ENCODE measurements around the gene SLC35F1. TPM values are rescaled to one million over a fixed set of nuclear protein-coding genes. Genes with fewer than 3 reads are reported as not detected.

The SLC35F1 gene
- total and polyA plus RNA-seq, 9 of the 15 experiments (the other 6 are each of a cell fraction or from before 2014, with no cell fraction given) = 0.03 to 0.06 TPM; not detected in 7

DNA sequence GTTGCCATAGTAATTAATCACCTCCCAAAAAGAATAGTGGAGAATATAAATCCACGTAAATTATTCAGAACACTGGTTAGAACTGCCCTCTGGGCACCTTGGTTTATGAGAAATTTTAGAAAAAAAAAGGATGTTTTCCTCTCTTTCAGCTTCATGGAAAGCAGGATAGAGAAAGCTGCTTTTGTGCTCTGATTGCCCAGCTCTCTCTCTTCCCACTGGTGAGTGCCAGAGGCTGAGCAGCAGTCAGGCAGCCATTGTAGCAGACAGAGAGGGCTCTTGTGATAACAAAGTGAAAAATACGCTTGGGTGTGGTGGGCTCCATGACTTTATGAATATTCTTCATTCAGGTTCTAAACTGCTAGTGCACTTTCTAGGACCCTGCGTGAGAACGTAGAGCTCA is 26.4 kb downstream of the SLC35F1 start:
- intact Hi-C loops (cut with micrococcal nuclease) = no loop called here
- in situ Hi-C loops (cut with MboI) = no loop called here
- H3K9me3 ChIP-seq (replicated peaks; ENCODE audit: control insufficient read depth, insufficient read depth, low read depth, low read length) = no peaks in the 10 kb centered on the region
- DNase-seq (ENCODE audit: extremely low read depth in 1 of 4, low spot score in 3 of 4) = no peak
- TF ChIP-seq ESRRB (CRISPR knock-in tag; IDR thresholded peaks at IDR 0.05; ENCODE audit: borderline replicate concordance) (no peak), EZH2 (IDR thresholded peaks at IDR 0.05; ENCODE audit: borderline replicate concordance, low read depth, low read length) (no peak), TBP (optimal IDR thresholded peaks at IDR 0.05; ENCODE audit: low read depth, low read length) (no peak), ASH1L (IDR thresholded peaks at IDR 0.05; ENCODE audit: borderline replicate concordance, low read depth, partially characterized antibody) (no peak), ZNF431 (CRISPR knock-in tag; IDR thresholded peaks at IDR 0.05) (no peak), NR2C1 (IDR thresholded peaks at IDR 0.05) (no peak), NR2C1 (tag; IDR thresholded peaks at IDR 0.05) (no peak), MTA2 (IDR thresholded peaks at IDR 0.05; ENCODE audit: low read depth) (no peak)
- TF ChIP-seq, protein P1, sequence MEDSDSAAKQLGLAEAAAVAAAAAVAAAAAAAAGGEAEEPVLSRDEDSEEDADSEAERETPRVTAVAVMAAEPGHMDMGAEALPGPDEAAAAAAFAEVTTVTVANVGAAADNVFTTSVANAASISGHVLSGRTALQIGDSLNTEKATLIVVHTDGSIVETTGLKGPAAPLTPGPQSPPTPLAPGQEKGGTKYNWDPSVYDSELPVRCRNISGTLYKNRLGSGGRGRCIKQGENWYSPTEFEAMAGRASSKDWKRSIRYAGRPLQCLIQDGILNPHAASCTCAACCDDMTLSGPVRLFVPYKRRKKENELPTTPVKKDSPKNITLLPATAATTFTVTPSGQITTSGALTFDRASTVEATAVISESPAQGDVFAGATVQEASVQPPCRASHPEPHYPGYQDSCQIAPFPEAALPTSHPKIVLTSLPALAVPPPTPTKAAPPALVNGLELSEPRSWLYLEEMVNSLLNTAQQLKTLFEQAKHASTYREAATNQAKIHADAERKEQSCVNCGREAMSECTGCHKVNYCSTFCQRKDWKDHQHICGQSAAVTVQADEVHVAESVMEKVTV (CRISPR knock-in tag; IDR thresholded peaks at IDR 0.05) = no peak
- TF ChIP-seq, protein P2, sequence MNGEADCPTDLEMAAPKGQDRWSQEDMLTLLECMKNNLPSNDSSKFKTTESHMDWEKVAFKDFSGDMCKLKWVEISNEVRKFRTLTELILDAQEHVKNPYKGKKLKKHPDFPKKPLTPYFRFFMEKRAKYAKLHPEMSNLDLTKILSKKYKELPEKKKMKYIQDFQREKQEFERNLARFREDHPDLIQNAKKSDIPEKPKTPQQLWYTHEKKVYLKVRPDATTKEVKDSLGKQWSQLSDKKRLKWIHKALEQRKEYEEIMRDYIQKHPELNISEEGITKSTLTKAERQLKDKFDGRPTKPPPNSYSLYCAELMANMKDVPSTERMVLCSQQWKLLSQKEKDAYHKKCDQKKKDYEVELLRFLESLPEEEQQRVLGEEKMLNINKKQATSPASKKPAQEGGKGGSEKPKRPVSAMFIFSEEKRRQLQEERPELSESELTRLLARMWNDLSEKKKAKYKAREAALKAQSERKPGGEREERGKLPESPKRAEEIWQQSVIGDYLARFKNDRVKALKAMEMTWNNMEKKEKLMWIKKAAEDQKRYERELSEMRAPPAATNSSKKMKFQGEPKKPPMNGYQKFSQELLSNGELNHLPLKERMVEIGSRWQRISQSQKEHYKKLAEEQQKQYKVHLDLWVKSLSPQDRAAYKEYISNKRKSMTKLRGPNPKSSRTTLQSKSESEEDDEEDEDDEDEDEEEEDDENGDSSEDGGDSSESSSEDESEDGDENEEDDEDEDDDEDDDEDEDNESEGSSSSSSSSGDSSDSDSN (IDR thresholded peaks at IDR 0.05; ENCODE audit: borderline replicate concordance in 1 of 2, low read depth in 2 of 2, low read length in 2 of 2) = no peak
- TF ChIP-seq, protein P3, sequence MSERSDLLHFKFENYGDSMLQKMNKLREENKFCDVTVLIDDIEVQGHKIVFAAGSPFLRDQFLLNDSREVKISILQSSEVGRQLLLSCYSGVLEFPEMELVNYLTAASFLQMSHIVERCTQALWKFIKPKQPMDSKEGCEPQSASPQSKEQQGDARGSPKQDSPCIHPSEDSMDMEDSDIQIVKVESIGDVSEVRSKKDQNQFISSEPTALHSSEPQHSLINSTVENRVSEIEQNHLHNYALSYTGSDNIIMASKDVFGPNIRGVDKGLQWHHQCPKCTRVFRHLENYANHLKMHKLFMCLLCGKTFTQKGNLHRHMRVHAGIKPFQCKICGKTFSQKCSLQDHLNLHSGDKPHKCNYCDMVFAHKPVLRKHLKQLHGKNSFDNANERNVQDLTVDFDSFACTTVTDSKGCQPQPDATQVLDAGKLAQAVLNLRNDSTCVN (CRISPR knock-in tag; IDR thresholded peaks at IDR 0.05) = no peak
- no peaks in the 10 kb centered on the region for H3K36me3 ChIP-seq (ENCODE audit: control insufficient read depth, insufficient read depth, low read length)
- no peaks in the 10 kb centered on the region for H3K9me1 ChIP-seq (ENCODE audit: control insufficient read depth, insufficient read depth, low read length)
- no peak overlapping the region for H3K9ac ChIP-seq (ENCODE audit: insufficient read depth in 1 of 2, low read depth in 2 of 2, low read length in 2 of 2)
- no TSS peak for BruUV-seq (replicated peaks)
- ChIA-PET POLR2A (no interaction called here), CTCF (ENCODE audit: low intra/inter-chr PET ratio) (no interaction called here)
- no peak for ATAC-seq
- no peak overlapping the region for H2AFZ ChIP-seq (ENCODE audit: low read depth, low read length)
- H3K4me1 ChIP-seq (replicated peaks in 1 of 2; ENCODE audit: control insufficient read depth in 2 of 2, insufficient read depth in 2 of 2, low read length in 2 of 2) = no peaks in the 10 kb centered on the region
- no peaks in the 10 kb centered on the region for H4K20me1 ChIP-seq (replicated peaks; ENCODE audit: control insufficient read depth, insufficient read depth, low read length)
- no peak overlapping the region for H3K27ac ChIP-seq (ENCODE audit: extremely low read depth, low read depth, low read length)
- H3K79me2 ChIP-seq (ENCODE audit: control insufficient read depth, insufficient read depth, low read length) = no peaks in the 10 kb centered on the region
- no peak for FAIRE-seq
- no peak overlapping the region for H3K4me2 ChIP-seq (ENCODE audit: insufficient read depth, low read length)
- H3K27me3 ChIP-seq (ENCODE audit: control insufficient read depth in 2 of 2, insufficient read depth in 2 of 2, low read length in 2 of 2) = no peaks in the 10 kb centered on the region
- H3K4me3 ChIP-seq = no peak overlapping the region
- WGBS (ENCODE audit: insufficient coverage, low coverage, missing lambda C conversion rate) = 0% methylated on average over 4 of the region's 4 CpGs
